Esophagus squamous epithelium (tissue), 5 donors: ENCODE data around the gene VNN1. TPM values are rescaled to one million over a fixed set of nuclear protein-coding genes. Genes with fewer than 3 reads are reported as not detected.

Experiments
- DNase-seq: peaks from one replicate; lab custom pipeline; 2025; lab: John Stamatoyannopoulos, UW
- H3K27ac ChIP-seq, 4 donors: fragments of 200-600 bp; sonication (generic); one replicate each; pipeline ENCODE4 v1.5.1; 2016 to 2019; ENCODE audit warnings: mild to moderate bottlenecking in 1 of 4
- H3K27me3 ChIP-seq, 4 donors: fragments of 200-600 bp; sonication (generic); 1 replicate in 3 of 4; 2 replicates in 1 of 4; pipeline versions ENCODE4 v1.5.1 to v1.6.0; 2017 to 2021; ENCODE audit warnings: antibody characterized with exemption in 1 of 4
- H3K36me3 ChIP-seq, 3 donors: fragments of 200-600 bp; sonication (generic); one replicate each; pipeline ENCODE4 v1.5.1; 2016 to 2019
- H3K4me1 ChIP-seq, 3 donors: fragments of 200-600 bp; sonication (generic); one replicate each; pipeline ENCODE4 v1.5.1; 2017 to 2019
- H3K4me3 ChIP-seq, 4 donors: fragments of 200-600 bp; sonication (generic); 1 replicate in 3 of 4; 2 replicates in 1 of 4; pipeline ENCODE4 v1.5.1; 2016 to 2019; ENCODE audit warnings: mild to moderate bottlenecking in 2 of 4, moderate library complexity in 1 of 4
- H3K9me3 ChIP-seq, 3 donors: fragments of 200-600 bp; sonication (generic); one replicate each; pipeline ENCODE4 v1.5.1; 2016 to 2019
- POLR2A ChIP-seq, 4 donors: fragments of 450-650 bp; IDR thresholded peaks; one replicate each; pipeline ENCODE4 v1.6.1; 2017; ENCODE audit warnings: antibody characterized with exemption in 4 of 4, mild to moderate bottlenecking in 4 of 4, moderate library complexity in 3 of 4
- WGBS, 2 donors: methylation state at CpG; one replicate each; pipeline ENCODE4 v1.1.5; 2018; 5-methylcytosine and 5-hydroxymethylcytosine counted together
- intact Hi-C: fragments of 100-400 bp; cut with DNase I; formaldehyde crosslinking; loops from one replicate; pipeline ENCODE4 v1.15.0; 2022
- total RNA-seq, 4 donors: library from RNA; depleted of rRNA; stranded (reverse); fragments of >200 nt; gene quantifications; one replicate each; pipeline ENCODE4 v1.1.0, GENCODE V29; 2016
- TF ChIP-seq, protein P1 (sequence below), 6 experiments: fragments of 450-650 bp in 4 of 6; fragments of 200-600 bp in 2 of 6; sonication (generic) in 2 of 6; IDR thresholded peaks; one replicate each; pipeline ENCODE4 v1.5.1; 2016 to 2019; ENCODE audit warnings: antibody characterized with exemption in 6 of 6, mild to moderate bottlenecking in 4 of 6, moderate library complexity in 4 of 6
- donor health status: DM: yes; HTN: yes; CAD: no.

VNN1 gene
- total RNA-seq, 4 donors from 2014 or later = 1.1 to 5.4 (median 2.1) TPM

DNA sequence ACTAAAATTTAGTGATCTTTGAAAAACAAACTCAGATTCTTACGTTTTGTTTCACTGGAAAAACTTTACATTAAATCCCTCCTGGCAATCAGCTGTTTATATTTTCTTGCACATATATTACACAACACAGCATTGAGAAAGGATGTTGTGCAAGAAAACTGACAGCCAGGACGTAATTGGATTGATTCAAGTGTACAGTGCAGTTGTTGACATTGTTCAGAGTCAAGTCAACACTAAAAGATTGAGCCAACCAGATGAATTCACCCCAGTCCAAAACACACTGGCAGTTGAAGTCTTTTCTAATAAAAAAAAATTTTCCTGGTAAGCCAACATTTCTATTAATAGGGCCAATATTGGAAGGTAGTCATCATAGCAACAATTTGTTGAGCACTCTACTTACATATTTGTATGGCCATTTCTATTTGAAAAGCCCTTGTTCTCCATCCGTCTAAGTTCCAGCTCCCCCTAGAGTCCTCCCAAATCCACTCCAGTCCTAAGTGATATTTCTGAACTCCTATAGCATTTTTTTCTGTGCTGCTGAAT, 20.9 kb upstream of the VNN1 start:
- Histone ChIP-seq H3K4me1 (peaks cover 6 to 39% (median 16%) of the 10 kb centered on the region in 3 donors), H3K27me3 (no peaks in the 10 kb centered on the region), H3K36me3 (no peaks in the 10 kb centered on the region), H3K4me3 (no peak overlapping the region), H3K9me3 (no peaks in the 10 kb centered on the region), H3K27ac (peak overlapping the region in 3 of 4 donors; percentile 17 to 47 (median 39))
- TF ChIP-seq, protein P1, sequence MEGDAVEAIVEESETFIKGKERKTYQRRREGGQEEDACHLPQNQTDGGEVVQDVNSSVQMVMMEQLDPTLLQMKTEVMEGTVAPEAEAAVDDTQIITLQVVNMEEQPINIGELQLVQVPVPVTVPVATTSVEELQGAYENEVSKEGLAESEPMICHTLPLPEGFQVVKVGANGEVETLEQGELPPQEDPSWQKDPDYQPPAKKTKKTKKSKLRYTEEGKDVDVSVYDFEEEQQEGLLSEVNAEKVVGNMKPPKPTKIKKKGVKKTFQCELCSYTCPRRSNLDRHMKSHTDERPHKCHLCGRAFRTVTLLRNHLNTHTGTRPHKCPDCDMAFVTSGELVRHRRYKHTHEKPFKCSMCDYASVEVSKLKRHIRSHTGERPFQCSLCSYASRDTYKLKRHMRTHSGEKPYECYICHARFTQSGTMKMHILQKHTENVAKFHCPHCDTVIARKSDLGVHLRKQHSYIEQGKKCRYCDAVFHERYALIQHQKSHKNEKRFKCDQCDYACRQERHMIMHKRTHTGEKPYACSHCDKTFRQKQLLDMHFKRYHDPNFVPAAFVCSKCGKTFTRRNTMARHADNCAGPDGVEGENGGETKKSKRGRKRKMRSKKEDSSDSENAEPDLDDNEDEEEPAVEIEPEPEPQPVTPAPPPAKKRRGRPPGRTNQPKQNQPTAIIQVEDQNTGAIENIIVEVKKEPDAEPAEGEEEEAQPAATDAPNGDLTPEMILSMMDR (IDR thresholded peaks at IDR 0.05) = no peak
- no peak for TF ChIP-seq POLR2A (IDR thresholded peaks at IDR 0.05)
- no peak for DNase-seq
- intact Hi-C loops = no loop called here
- 10 to 17% methylated on average over 3 of the region's 3 CpGs for WGBS, 2 donors

DNA sequence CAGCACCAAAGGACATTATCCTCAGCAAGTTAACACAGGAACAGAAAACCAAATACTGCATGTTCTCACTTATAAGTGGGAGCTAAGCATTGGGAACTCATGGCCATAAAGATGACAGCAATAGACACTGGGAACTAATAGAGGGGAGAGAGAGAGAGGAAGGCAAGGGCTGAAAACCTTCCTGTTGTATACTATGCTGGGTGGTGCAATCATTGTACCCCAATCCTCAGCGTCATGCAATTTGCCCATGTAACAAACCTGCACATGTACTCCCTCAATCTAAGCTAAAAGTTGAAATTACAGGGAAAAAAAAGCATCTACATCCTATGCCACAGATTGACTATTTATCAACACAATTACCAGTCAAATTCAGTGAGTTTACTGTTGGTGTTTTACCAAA, 20.0 kb upstream of the VNN1 start:
- H3K27ac ChIP-seq = peak overlapping the region in 2 of 4 donors; percentile 39 to 47

DNA sequence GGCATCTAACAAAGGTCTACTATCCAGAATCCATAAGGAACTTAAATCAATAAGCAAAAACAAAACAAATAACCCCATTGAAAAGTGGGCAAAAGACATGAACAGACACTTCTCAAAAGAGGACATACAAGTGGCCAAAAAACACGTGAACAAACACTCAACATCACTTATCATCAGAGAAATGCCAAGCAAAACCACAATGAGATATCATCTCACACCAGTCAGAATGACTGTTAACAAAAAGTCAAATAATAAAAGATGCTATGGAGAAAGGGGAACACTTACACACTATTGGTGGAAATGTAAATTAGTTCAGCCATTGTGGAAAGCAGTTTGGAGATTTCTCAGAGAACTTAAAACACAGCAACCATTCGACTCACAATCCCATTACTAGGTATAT, 19.4 kb upstream of the VNN1 start:
- peaks cover 6 to 39% (median 16%) of the 10 kb centered on the region in 3 donors for H3K4me1 ChIP-seq
- H3K27me3 ChIP-seq = no peaks in the 10 kb centered on the region
- no peak overlapping the region for H3K27ac ChIP-seq
- no peaks in the 10 kb centered on the region for H3K36me3 ChIP-seq
- H3K4me3 ChIP-seq = no peak overlapping the region
- no peak for DNase-seq
- 70 to 81% methylated on average over 2 of the region's 2 CpGs for WGBS, 2 donors
- TF ChIP-seq POLR2A (IDR thresholded peaks at IDR 0.05) = no peak
- TF ChIP-seq, protein P1 (IDR thresholded peaks at IDR 0.05) = no peak
- no peaks in the 10 kb centered on the region for H3K9me3 ChIP-seq
- intact Hi-C loops = no loop called here

More for the DNA sequence above, 20.0 kb upstream of the VNN1 start:
- Histone ChIP-seq H3K27me3 (no peaks in the 10 kb centered on the region), H3K4me3 (peak overlapping the region in 1 of 4 donors; percentile 10), H3K36me3 (no peaks in the 10 kb centered on the region), H3K4me1 (peaks cover 6 to 39% (median 16%) of the 10 kb centered on the region in 3 donors), H3K9me3 (no peaks in the 10 kb centered on the region)
- no peak for DNase-seq
- intact Hi-C loops = no loop called here
- WGBS, 2 donors = 79 to 80% methylated on average over 1 of the region's 1 CpG
- TF ChIP-seq, protein P1 (IDR thresholded peaks at IDR 0.05) = no peak

DNA sequence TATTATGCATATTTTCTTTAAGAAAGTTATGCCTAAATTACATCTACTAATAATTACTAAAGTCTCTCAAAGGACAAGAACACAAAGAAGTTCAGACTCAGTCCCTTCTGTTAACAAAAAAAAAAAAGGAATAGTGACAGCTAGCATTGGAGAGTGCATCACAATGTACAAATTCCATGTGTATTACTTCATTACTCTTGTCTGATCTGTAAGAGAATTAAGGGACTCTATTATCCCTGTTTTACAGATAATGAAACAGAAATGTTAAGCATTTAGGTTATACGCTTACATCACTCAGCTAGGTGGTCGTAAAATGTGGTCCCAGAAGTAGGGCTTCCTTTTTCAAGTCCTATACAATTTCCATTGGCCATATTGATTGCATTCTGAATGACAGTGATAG, 17.2 kb upstream of the VNN1 start:
- Histone ChIP-seq H3K27ac (no peak overlapping the region), H3K9me3 (no peaks in the 10 kb centered on the region), H3K27me3 (no peaks in the 10 kb centered on the region), H3K4me1 (peaks cover 6 to 33% (median 10%) of the 10 kb centered on the region in 3 donors), H3K4me3 (no peak overlapping the region), H3K36me3 (no peaks in the 10 kb centered on the region)
- WGBS, 2 donors = 87 to 88% methylated on average over 2 of the region's 2 CpGs
- no peak for DNase-seq
- TF ChIP-seq POLR2A (IDR thresholded peaks at IDR 0.05) = no peak
- TF ChIP-seq, protein P1 (IDR thresholded peaks at IDR 0.05) = no peak
- intact Hi-C loops = no loop called here

DNA sequence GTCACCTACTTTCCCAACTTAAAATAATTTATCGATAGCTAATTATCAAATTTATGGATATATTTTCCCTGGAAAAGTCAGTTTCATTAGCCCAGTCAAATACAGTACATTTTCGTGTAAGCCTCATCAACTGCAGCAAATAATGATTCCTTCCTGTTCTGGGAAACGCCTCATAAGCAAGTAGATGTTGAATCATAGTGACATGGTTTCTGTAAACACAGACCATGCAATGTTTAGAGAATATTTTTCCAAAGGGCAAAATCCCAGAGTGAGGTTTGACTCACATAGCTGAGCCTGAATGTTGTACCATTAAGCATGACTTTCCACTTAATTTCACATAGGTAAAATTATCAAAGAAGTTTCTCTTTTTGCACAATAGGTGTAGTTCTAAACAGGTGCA, 16.7 kb upstream of the VNN1 start:
- Histone ChIP-seq H3K9me3 (no peaks in the 10 kb centered on the region), H3K4me1 (peaks cover 6 to 28% (median 6%) of the 10 kb centered on the region in 3 donors), H3K36me3 (no peaks in the 10 kb centered on the region), H3K27me3 (no peaks in the 10 kb centered on the region), H3K4me3 (no peak overlapping the region), H3K27ac (no peak overlapping the region)
- no peak for DNase-seq
- TF ChIP-seq, protein P1 (IDR thresholded peaks at IDR 0.05) = no peak
- TF ChIP-seq POLR2A (IDR thresholded peaks at IDR 0.05) = no peak
- intact Hi-C loops = no loop called here
- WGBS, 2 donors = 24 to 41% methylated on average over 3 of the region's 3 CpGs
